Fibroblast of gingiva (primary cell): ENCODE measurements around the gene MYLIP.
"Not testable (repeated sequence)": the region's sequence is repeated elsewhere in the genome, so short reads cannot be mapped to it uniquely, and the experiment has no call there.

Source experiments
- DNase-seq: peaks from one replicate; pipeline ENCODE4 v3.0.0-alpha.2; 2011; ENCODE audit warnings: low read depth

Gene MYLIP

DNA sequence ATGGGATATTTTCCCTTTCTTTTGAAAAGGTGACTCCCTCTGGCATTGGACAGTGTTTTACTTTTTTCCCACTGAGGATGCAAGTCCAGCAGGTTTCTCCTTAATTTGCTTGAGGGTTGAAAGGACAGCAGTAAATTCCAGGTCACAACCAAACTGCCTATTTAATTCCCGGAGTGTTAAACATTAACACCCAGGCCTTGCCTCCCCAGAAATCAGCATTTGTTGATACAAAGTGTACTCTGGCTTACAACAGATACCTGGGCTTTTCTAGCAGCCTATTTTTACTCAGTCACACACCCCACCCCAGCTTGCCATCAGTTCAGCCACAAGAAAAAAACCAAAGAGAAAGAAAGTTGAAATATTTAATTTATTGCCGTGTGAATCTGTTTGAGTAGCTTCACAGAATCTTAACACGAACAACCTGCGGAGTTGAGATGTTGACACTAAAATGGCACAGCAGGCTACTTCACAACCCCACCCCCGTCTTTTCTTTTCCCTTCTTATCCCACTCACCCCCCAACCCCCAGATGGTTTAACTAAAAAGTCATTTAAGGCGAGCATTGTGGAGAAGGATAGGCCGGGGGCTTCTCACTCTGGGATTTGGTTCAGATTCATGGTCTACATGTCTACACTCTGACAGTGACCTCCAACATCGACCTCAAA, 45.7 kb downstream of the MYLIP start:
- no peak for DNase-seq

DNA sequence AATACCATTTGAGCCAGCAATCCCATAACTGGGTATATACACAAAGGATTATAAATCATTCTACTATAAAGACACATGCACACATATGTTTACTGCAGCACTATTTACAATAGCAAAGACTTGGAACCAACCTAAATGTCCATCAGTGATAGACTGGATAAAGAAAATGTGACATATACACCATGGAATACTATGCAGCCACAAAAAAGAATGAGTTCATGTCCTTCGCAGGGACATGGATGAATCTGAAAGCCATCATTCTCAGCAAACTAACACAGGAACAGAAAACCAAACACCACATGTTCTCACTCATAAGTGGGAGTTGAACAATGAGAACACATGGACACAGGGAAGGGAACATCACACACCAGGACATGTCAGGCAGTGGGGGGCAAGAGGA, 47.7 kb downstream of the MYLIP start:
- DNase-seq: not testable (repeated sequence)

DNA sequence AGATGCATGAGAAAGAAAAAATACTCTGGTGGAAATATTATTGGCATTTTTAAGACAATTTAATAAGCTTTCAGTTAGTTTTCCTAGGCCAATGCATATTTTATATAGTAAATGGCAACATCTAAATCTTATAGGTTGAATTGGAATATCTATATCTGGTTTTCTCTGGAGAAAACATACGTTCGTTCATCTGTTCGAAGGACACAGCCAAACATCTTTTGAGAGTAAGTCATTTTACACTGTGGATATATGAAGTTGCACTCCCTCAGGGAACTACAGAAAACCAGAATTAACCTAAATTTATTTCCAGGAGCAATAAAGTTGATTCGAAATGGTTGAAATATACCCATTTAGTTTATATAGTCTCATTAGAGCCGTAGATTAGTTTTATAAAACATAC, 49.0 kb downstream of the MYLIP start:
- no peak for DNase-seq

- DNase-seq: no peak
These were observed 49.5 kb downstream of the MYLIP start for GRCh38 chr6:16178351-16178750.

GRCh38 chr6:16179063-16179462, 50.2 kb downstream of the MYLIP start:
- DNase-seq: no peak

GRCh38 chr6:16179970-16180431, 51.1 kb downstream of the MYLIP start:
- no peak for DNase-seq

DNA sequence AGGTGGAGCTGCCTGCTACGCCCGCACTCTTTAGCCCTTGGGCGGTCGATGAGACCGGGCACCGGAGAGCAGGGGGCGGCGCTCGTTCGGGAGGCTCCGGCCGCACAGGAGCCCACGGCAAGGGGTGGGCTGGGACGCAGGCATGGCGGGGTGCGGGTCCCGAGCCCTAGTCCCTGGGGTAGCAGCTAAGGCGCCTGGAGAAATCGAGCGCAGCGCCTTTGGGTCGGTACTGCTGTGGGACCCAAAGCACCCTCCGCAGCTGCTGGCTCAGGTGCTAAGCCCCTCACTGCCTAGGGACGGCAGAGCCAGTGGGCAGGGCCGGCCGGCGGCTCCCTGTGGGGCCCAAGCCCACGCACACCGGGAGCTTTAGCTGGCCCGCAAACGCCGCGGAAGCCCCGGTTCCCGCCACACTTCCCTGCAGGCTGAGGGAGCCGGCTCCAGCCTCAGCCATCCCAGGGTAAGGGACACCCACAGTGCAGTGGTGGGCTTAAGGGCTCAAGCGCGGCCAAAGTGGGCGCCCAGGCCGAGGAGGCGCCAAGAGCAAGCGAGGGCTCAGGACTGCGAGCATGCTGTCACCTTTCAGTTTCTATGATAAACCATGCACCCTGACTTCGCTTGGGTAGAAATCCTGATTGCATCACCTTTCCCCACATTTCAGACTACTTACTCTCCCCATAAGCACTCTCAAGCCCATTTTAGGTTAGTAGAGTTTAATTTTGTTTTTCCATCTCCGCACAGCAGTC, 52.0 kb downstream of the MYLIP start:
- no peak for DNase-seq

- DNase-seq: no peak
These were observed 52.8 kb downstream of the MYLIP start for GRCh38 chr6:16181439-16182297.

DNA sequence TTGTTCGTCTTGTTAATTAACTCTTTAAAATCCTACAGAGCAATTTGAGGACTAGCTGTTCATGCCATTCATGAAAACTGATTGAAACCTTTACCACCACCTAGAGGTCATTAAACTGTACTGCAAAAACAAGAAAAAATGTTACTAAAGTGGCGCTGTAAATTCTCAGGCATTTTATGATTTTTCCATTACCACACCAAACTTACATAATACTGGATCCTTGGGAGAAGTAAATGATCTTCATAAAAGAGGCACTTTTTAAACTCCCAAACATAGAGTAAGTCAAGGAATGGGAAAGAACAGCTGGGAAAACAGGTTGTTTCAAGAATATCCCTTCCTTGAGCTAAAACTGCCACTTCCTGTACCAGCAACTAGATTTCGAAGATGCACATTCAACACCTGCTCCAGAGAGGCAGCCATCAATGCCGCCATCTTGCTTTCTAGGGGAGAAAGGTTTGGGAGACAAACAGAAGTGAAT, 54.3 kb downstream of the MYLIP start:
- peak; percentile 65 for DNase-seq

DNA sequence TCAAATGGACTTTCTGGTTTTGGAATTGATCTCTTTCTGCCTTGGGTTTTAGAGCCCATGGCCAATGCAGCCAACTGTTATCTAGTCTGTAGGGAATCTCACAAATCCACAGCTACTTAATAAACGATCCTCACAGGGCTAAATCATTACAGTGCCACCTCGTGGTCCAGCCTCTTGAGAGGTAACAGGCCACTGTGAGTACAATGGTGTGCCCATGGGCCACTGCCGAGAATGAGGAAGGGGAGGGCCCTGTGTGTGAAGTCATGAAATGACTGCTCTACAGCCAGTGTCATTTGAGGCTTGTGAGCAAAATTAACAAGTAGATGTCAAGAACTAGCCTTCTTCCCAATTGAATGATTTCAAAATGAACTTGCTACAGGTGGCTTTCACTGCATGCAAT, 55.2 kb downstream of the MYLIP start:
- DNase-seq: no peak

GRCh38 chr6:16184551-16184950, 55.7 kb downstream of the MYLIP start:
- DNase-seq: no peak

DNA sequence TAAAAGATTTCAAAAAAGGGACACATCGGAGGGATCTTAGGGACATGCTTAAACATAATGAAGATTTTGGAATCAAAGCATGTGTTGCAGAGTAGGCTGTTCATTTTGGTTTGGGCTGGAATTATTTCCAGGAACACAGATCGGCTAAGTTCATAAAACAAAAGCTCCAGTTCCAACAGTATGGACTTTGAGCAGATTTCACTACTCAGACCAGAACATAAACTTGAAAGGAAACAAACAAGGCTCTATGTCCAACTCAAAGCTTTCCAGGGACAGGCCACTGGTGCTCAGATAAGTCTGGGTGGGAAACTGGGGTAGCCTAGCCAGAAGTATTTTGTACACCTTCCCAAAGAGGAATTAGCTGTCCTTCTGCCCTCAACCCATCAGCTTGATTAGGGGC, 58.3 kb downstream of the MYLIP start:
- no peak for DNase-seq

DNA sequence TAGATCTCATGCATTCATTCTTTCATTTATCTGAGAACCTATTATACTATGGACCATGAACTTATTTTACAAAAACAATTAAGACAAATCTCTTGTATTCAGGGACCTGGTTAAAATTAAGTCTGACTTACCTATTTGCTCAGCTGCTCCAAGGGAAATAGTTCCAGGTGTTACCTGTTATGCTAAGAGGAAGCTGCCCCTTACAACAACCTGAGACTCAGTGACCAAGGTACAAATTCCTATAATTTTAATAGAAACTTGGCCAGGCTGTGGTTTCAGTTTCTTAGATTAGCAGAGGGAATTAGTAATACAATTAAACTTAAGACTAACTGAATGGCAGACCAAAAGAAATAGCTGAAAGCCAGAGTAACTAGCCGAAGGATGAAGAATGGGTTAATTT, 61.3 kb downstream of the MYLIP start:
- DNase-seq: no peak

DNA sequence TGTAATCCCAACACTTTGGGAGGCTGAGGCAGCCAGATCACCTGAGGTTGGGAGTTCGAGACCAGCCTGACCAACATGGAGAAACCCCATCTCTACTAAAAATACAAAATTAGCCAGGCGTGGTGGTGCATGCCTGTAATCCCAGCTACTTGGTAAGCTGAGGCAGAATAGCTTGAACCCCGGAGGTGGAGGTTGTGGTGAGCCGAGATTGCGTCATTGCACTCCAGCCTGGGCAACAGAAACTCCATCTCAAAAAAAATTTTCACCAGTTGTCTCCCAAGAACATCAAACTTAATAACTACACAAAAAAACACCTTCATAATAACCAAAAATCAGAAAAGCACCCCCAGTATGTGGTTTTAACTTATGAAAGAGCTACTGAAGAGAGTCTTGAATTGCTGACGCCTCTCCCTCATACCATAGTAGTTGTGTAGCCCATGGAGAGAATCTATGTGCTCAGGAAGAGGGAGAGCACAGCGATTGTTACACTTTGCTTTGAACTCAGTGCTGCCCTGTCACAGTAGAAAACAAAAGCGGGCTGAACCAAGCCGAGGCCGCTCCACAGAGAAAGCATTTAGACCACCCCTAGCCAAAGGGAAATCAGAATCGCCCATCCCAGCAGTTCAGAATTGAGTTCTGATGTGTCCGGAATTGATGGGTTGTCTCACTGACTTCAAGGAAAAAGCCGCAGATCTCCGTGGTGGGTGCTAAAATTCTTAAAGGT, 67.5 kb downstream of the MYLIP start:
- DNase-seq: no peak

DNA sequence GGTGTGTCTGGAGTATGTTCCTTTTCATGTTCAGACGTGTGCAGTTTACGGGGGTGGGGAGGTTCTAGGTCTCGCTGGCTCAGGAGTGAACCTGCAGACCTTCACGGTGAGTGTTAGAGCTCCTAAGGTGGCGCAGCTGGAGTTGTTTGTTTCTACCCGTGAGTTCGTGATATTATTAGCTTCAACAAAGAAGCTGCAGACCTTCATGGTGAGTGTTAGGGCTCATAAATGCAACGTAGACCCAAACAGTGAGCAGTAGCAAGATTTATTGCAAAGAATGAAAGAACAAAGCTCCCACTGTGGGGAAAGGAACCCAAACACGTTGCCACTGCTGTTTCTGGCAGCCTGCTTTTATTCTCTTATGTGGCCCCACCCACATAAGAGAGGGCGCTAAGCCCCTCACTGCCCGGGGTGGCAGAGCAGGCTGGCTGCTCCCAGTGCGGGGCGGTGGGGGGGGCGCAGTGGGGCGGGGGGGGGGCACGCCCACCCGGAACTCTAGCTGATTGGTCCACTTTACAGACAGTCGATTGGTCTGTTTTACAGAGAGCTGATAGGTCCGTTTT, 68.2 kb downstream of the MYLIP start:
- no peak for DNase-seq
